ENCODE data around the gene HLA-DQA2. TPM values are rescaled to one million over a fixed set of nuclear protein-coding genes. Genes with fewer than 3 reads are reported as not detected.
"Not testable (repeated sequence)": the region's sequence is repeated elsewhere in the genome, so short reads cannot be mapped to it uniquely, and the experiment has no call there.

The HLA-DQA2 gene
- total and polyA plus RNA-seq, 5 donors from 2014 or later = 0.32 to 2.8 (median 1.9) TPM; not detected in 1

- Histone ChIP-seq H3K36me3 (ENCODE audit: control insufficient read depth, insufficient read depth, low read length) (no peaks in the 10 kb centered on the region), H3K9me3 (ENCODE audit: control insufficient read depth in 2 of 2, low read length in 2 of 2) (no peaks in the 10 kb centered on the region), H3K27me3 (ENCODE audit: control insufficient read depth, insufficient read depth, low read length) (peaks cover 4% of the 10 kb centered on the region), H3K4me3 (ENCODE audit: low read depth, low read length) (no peak overlapping the region), H3K27ac (ENCODE audit: insufficient read depth, low read length, poor library complexity, severe bottlenecking) (no peak overlapping the region), H3K4me1 (ENCODE audit: control insufficient read depth, insufficient read depth, low read length, poor library complexity, severe bottlenecking) (no peaks in the 10 kb centered on the region)
- H3K36me3 Mint-ChIP-seq = no peaks in the 10 kb centered on the region
- no peak overlapping the region for H3K4me3 Mint-ChIP-seq
- no peak for ATAC-seq (ENCODE audit: low read depth in 2 of 2)
- H3K9me3 Mint-ChIP-seq = no peaks in the 10 kb centered on the region
- H3K27me3 Mint-ChIP-seq = peaks cover 27% of the 10 kb centered on the region
- no peak overlapping the region for H3K27ac Mint-ChIP-seq
- DNase-seq = no peak
- H3K4me1 Mint-ChIP-seq = peaks cover 0 to 1% (median 0%) of the 10 kb centered on the region in 4 donors
Observed at GRCh38 chr6:32713241-32713640, 27.9 kb upstream of the HLA-DQA2 start.

GRCh38 chr6:32716396-32716795, 24.8 kb upstream of the HLA-DQA2 start:
- no peaks in the 10 kb centered on the region for H3K36me3 ChIP-seq (ENCODE audit: control insufficient read depth, insufficient read depth, low read length)
- no peaks in the 10 kb centered on the region for H3K9me3 ChIP-seq (ENCODE audit: control insufficient read depth in 2 of 2, low read length in 2 of 2)
- H3K27ac ChIP-seq (ENCODE audit: insufficient read depth, low read length, poor library complexity, severe bottlenecking) = no peak overlapping the region
- no peak overlapping the region for H3K4me3 Mint-ChIP-seq
- H3K4me1 ChIP-seq (ENCODE audit: control insufficient read depth, insufficient read depth, low read length, poor library complexity, severe bottlenecking) = no peaks in the 10 kb centered on the region
- ATAC-seq (ENCODE audit: low read depth in 2 of 2) (no peak), DNase-seq (no peak)
- peaks cover 0 to 2% (median 0%) of the 10 kb centered on the region in 4 donors for H3K4me1 Mint-ChIP-seq
- H3K9me3 Mint-ChIP-seq = peaks cover 0 to 1% (median 0%) of the 10 kb centered on the region in 7 donors
- peaks cover 17% of the 10 kb centered on the region for H3K27me3 ChIP-seq (ENCODE audit: control insufficient read depth, insufficient read depth, low read length)
- no peaks in the 10 kb centered on the region for H3K36me3 Mint-ChIP-seq
- H3K4me3 ChIP-seq (ENCODE audit: low read depth, low read length) = no peak overlapping the region
- no peak overlapping the region for H3K27ac Mint-ChIP-seq
- peaks cover 45% of the 10 kb centered on the region for H3K27me3 Mint-ChIP-seq

GRCh38 chr6:32718879-32719278, 22.3 kb upstream of the HLA-DQA2 start:
- H3K4me1 ChIP-seq (ENCODE audit: control insufficient read depth, insufficient read depth, low read length, poor library complexity, severe bottlenecking) = no peaks in the 10 kb centered on the region
- ATAC-seq (ENCODE audit: low read depth in 2 of 2) = no peak
- Mint-ChIP-seq H3K27ac (no peak overlapping the region), H3K36me3 (no peaks in the 10 kb centered on the region), H3K4me1 (peaks cover 0 to 2% (median 0%) of the 10 kb centered on the region in 4 donors), H3K27me3 (peaks cover 54% of the 10 kb centered on the region), H3K4me3 (no peak overlapping the region), H3K9me3 (peaks cover 0 to 1% (median 0%) of the 10 kb centered on the region in 7 donors)
- H3K4me3 ChIP-seq (ENCODE audit: low read depth, low read length) = no peak overlapping the region
- no peaks in the 10 kb centered on the region for H3K9me3 ChIP-seq (ENCODE audit: control insufficient read depth in 2 of 2, low read length in 2 of 2)
- H3K36me3 ChIP-seq (ENCODE audit: control insufficient read depth, insufficient read depth, low read length) = no peaks in the 10 kb centered on the region
- H3K27me3 ChIP-seq (ENCODE audit: control insufficient read depth, insufficient read depth, low read length) = peaks cover 28% of the 10 kb centered on the region
- no peak for DNase-seq
- no peak overlapping the region for H3K27ac ChIP-seq (ENCODE audit: insufficient read depth, low read length, poor library complexity, severe bottlenecking)

- H3K9me3 ChIP-seq (ENCODE audit: control insufficient read depth in 2 of 2, low read length in 2 of 2) = no peaks in the 10 kb centered on the region
- no peaks in the 10 kb centered on the region for H3K9me3 Mint-ChIP-seq
- ATAC-seq (ENCODE audit: low read depth in 2 of 2) (no peak), DNase-seq (no peak)
- H3K4me3 Mint-ChIP-seq = no peak overlapping the region
- H3K4me3 ChIP-seq (ENCODE audit: low read depth, low read length) = no peak overlapping the region
- H3K27ac Mint-ChIP-seq = no peak overlapping the region
- no peaks in the 10 kb centered on the region for H3K4me1 ChIP-seq (ENCODE audit: control insufficient read depth, insufficient read depth, low read length, poor library complexity, severe bottlenecking)
- H3K27me3 ChIP-seq (ENCODE audit: control insufficient read depth, insufficient read depth, low read length) = peaks cover 14% of the 10 kb centered on the region
- H3K36me3 ChIP-seq (ENCODE audit: control insufficient read depth, insufficient read depth, low read length) = no peaks in the 10 kb centered on the region
- no peaks in the 10 kb centered on the region for H3K4me1 Mint-ChIP-seq
- H3K27ac ChIP-seq (ENCODE audit: insufficient read depth, low read length, poor library complexity, severe bottlenecking) = no peak overlapping the region
- peaks cover 37% of the 10 kb centered on the region for H3K27me3 Mint-ChIP-seq
- H3K36me3 Mint-ChIP-seq = no peaks in the 10 kb centered on the region
Observed at GRCh38 chr6:32738126-32738525, 3.1 kb upstream of the HLA-DQA2 start.

GRCh38 chr6:32742374-32742773, 1.2 kb downstream of the HLA-DQA2 start:
- H3K36me3 ChIP-seq (ENCODE audit: control insufficient read depth, insufficient read depth, low read length) = no peaks in the 10 kb centered on the region
- no peaks in the 10 kb centered on the region for H3K4me1 ChIP-seq (ENCODE audit: control insufficient read depth, insufficient read depth, low read length, poor library complexity, severe bottlenecking)
- DNase-seq (no peak), ATAC-seq (ENCODE audit: low read depth in 2 of 2) (no peak)
- H3K27me3 ChIP-seq (ENCODE audit: control insufficient read depth, insufficient read depth, low read length) = peaks cover 12% of the 10 kb centered on the region
- Mint-ChIP-seq H3K4me3 (no peak overlapping the region), H3K27ac (no peak overlapping the region), H3K4me1 (peaks cover 0 to 2% (median 0%) of the 10 kb centered on the region in 4 donors), H3K27me3 (peaks cover 42% of the 10 kb centered on the region), H3K9me3 (no peaks in the 10 kb centered on the region), H3K36me3 (no peaks in the 10 kb centered on the region)
- H3K27ac ChIP-seq (ENCODE audit: insufficient read depth, low read length, poor library complexity, severe bottlenecking) = no peak overlapping the region
- no peak overlapping the region for H3K4me3 ChIP-seq (ENCODE audit: low read depth, low read length)
- no peaks in the 10 kb centered on the region for H3K9me3 ChIP-seq (ENCODE audit: control insufficient read depth in 2 of 2, low read length in 2 of 2)

GRCh38 chr6:32744776-32745175, 3.6 kb downstream of the HLA-DQA2 start:
- Histone ChIP-seq H3K27me3 (ENCODE audit: control insufficient read depth, insufficient read depth, low read length) (peaks cover 13% of the 10 kb centered on the region), H3K4me3 (ENCODE audit: low read depth, low read length) (no peak overlapping the region), H3K4me1 (ENCODE audit: control insufficient read depth, insufficient read depth, low read length, poor library complexity, severe bottlenecking) (no peaks in the 10 kb centered on the region), H3K27ac (ENCODE audit: insufficient read depth, low read length, poor library complexity, severe bottlenecking) (no peak overlapping the region), H3K9me3 (ENCODE audit: control insufficient read depth in 2 of 2, low read length in 2 of 2) (no peaks in the 10 kb centered on the region), H3K36me3 (ENCODE audit: control insufficient read depth, insufficient read depth, low read length) (no peaks in the 10 kb centered on the region)
- ATAC-seq (ENCODE audit: low read depth in 2 of 2) = no peak
- Mint-ChIP-seq H3K4me3 (no peak overlapping the region), H3K27ac (no peak overlapping the region), H3K4me1 (peaks cover 0 to 2% (median 0%) of the 10 kb centered on the region in 4 donors), H3K36me3 (no peaks in the 10 kb centered on the region), H3K27me3 (peaks cover 46% of the 10 kb centered on the region), H3K9me3 (no peaks in the 10 kb centered on the region)
- DNase-seq = no peak

- DNase-seq; H3K4me1 Mint-ChIP-seq; ATAC-seq (ENCODE audit: low read depth in 2 of 2); H3K4me3 ChIP-seq (ENCODE audit: low read depth, low read length); H3K27ac Mint-ChIP-seq; H3K36me3 ChIP-seq (ENCODE audit: control insufficient read depth, insufficient read depth, low read length); H3K4me3 Mint-ChIP-seq; H3K36me3 Mint-ChIP-seq; H3K9me3 ChIP-seq (ENCODE audit: control insufficient read depth in 2 of 2, low read length in 2 of 2); H3K27ac ChIP-seq (ENCODE audit: insufficient read depth, low read length, poor library complexity, severe bottlenecking); H3K4me1 ChIP-seq (ENCODE audit: control insufficient read depth, insufficient read depth, low read length, poor library complexity, severe bottlenecking); H3K9me3 Mint-ChIP-seq: not testable (repeated sequence)
- H3K27me3 Mint-ChIP-seq = peaks cover 45% of the 10 kb centered on the region
- peaks cover 15% of the 10 kb centered on the region for H3K27me3 ChIP-seq (ENCODE audit: control insufficient read depth, insufficient read depth, low read length)
Observed at GRCh38 chr6:32745649-32746048, 4.5 kb downstream of the HLA-DQA2 start.

GRCh38 chr6:32752580-32752979, 11.4 kb downstream of the HLA-DQA2 start:
- Histone ChIP-seq H3K4me1 (ENCODE audit: control insufficient read depth, insufficient read depth, low read length, poor library complexity, severe bottlenecking) (no peaks in the 10 kb centered on the region), H3K4me3 (ENCODE audit: low read depth, low read length) (no peak overlapping the region), H3K36me3 (ENCODE audit: control insufficient read depth, insufficient read depth, low read length) (no peaks in the 10 kb centered on the region), H3K9me3 (ENCODE audit: control insufficient read depth in 2 of 2, low read length in 2 of 2) (no peaks in the 10 kb centered on the region), H3K27me3 (ENCODE audit: control insufficient read depth, insufficient read depth, low read length) (peaks cover 32% of the 10 kb centered on the region), H3K27ac (ENCODE audit: insufficient read depth, low read length, poor library complexity, severe bottlenecking) (no peak overlapping the region)
- Mint-ChIP-seq H3K27ac (no peak overlapping the region), H3K27me3 (peaks cover 60% of the 10 kb centered on the region), H3K4me3 (no peak overlapping the region), H3K4me1 (no peaks in the 10 kb centered on the region), H3K9me3 (no peaks in the 10 kb centered on the region), H3K36me3 (no peaks in the 10 kb centered on the region)
- ATAC-seq (ENCODE audit: low read depth in 2 of 2) (no peak), DNase-seq (no peak)
